ENCODE measurements around the gene CLCNKB.
"Not testable (repeated sequence)": the region's sequence is repeated elsewhere in the genome, so short reads cannot be mapped to it uniquely, and the experiment has no call there.

CLCNKB gene

GRCh38 chr1:16015960-16016901, 27.4 kb upstream of the CLCNKB start:
- no peak for DNase-seq

GRCh38 chr1:16017076-16017460, 26.5 kb upstream of the CLCNKB start:
- no peak for DNase-seq

- no peak for DNase-seq
These were observed 25.9 kb upstream of the CLCNKB start, which contains the start of gene HSPB7 for GRCh38 chr1:16017461-16018303. HSPB7 (minus strand) TSS chr1:16018043; CDS start chr1:16017963, 80 bp downstream.

- no peak for DNase-seq
These were observed 25.3 kb upstream of the CLCNKB start for GRCh38 chr1:16018308-16018707.

GRCh38 chr1:16018749-16019643, 24.6 kb upstream of the CLCNKB start:
- DNase-seq = no peak

- no peak for DNase-seq
These were observed 23.8 kb upstream of the CLCNKB start for GRCh38 chr1:16019644-16020277.

GRCh38 chr1:16020325-16020724, 23.3 kb upstream of the CLCNKB start:
- no peak for DNase-seq

- not testable (repeated sequence) for DNase-seq
These were observed 22.7 kb upstream of the CLCNKB start for GRCh38 chr1:16020878-16021277.

GRCh38 chr1:16021681-16022080, 21.9 kb upstream of the CLCNKB start, which contains the start of gene CLCNKA:
CLCNKA (plus strand) TSS chr1:16022036; CDS start chr1:16022620, 584 bp downstream.
- DNase-seq = no peak

GRCh38 chr1:16022393-16022792, 21.2 kb upstream of the CLCNKB start:
- no peak for DNase-seq

GRCh38 chr1:16023050-16023653, 20.4 kb upstream of the CLCNKB start:
- no peak for DNase-seq

- DNase-seq = not testable (repeated sequence)
These were observed 17.3 kb upstream of the CLCNKB start for GRCh38 chr1:16026302-16026701.

GRCh38 chr1:16026723-16027484, 16.7 kb upstream of the CLCNKB start:
- no peak for DNase-seq

GRCh38 chr1:16028237-16029002, 15.2 kb upstream of the CLCNKB start:
- DNase-seq = no peak

- DNase-seq = not testable (repeated sequence)
These were observed 14.6 kb upstream of the CLCNKB start for GRCh38 chr1:16029003-16029268.

GRCh38 chr1:16029288-16029687, 14.3 kb upstream of the CLCNKB start:
- no peak for DNase-seq

- DNase-seq = no peak
These were observed 12.0 kb upstream of the CLCNKB start for GRCh38 chr1:16031551-16031950.

GRCh38 chr1:16032388-16033102, 11.0 kb upstream of the CLCNKB start:
- DNase-seq = peak; percentile 2

- not testable (repeated sequence) for DNase-seq
These were observed 10.4 kb upstream of the CLCNKB start for GRCh38 chr1:16033103-16033632.
